Hematopoietic multipotent progenitor cell (in vitro differentiated cells): ENCODE measurements around the gene NXPH2. TPM values are rescaled to one million over a fixed set of nuclear protein-coding genes. Genes with fewer than 3 reads are reported as not detected.

Experiments used
- DNase-seq, 3 donors: peaks; one replicate each; pipeline ENCODE4 v3.0.0-alpha.2; 2011 to 2015; ENCODE audit warnings: low read depth in 2 of 3, low spot score in 2 of 3
- total RNA-seq: library from RNA; depleted of rRNA; stranded (reverse); fragments of >200 nt; gene quantifications from one replicate; pipeline ENCODE4 v1.2.3, GENCODE V29; 2012

Gene NXPH2
- total RNA-seq, 1 donor, result not detected

- no peak for DNase-seq
Observed at GRCh38 chr2:138640921-138641676, 139.1 kb downstream of the NXPH2 start.

- DNase-seq, result no peak
Observed at GRCh38 chr2:138637686-138638085, 142.5 kb downstream of the NXPH2 start.

GRCh38 chr2:138637061-138637460, 143.1 kb downstream of the NXPH2 start:
- DNase-seq, result no peak

- DNase-seq, result no peak
Observed at GRCh38 chr2:138633049-138633448, 147.1 kb downstream of the NXPH2 start.

- no peak for DNase-seq
Observed at GRCh38 chr2:138632066-138632620, 148.0 kb downstream of the NXPH2 start.

- no peak for DNase-seq
Observed at GRCh38 chr2:138630164-138630563, 150.0 kb downstream of the NXPH2 start.

GRCh38 chr2:138626148-138626547, 154.0 kb downstream of the NXPH2 start:
- DNase-seq, result peak in 1 of 3 donors; percentile 22

GRCh38 chr2:138622613-138623012, 157.6 kb downstream of the NXPH2 start:
- DNase-seq, result peak in 2 of 3 donors; percentile 24 to 74

- DNase-seq, result no peak
Observed at GRCh38 chr2:138621139-138621538, 159.1 kb downstream of the NXPH2 start.

GRCh38 chr2:138620431-138620830, 159.8 kb downstream of the NXPH2 start:
- no peak for DNase-seq
